ENCODE results near the gene MYCBP2. TPM values are rescaled to one million over a fixed set of nuclear protein-coding genes. Genes with fewer than 3 reads are reported as not detected.

The MYCBP2 gene
- total RNA-seq, 1 experiment from 2014 or later = 53.3 TPM

- Histone ChIP-seq H3K4me2 (ENCODE audit: low read length) (peak overlapping the region; percentile 59), H3K4me1 (ENCODE audit: insufficient read depth, low read length) (peaks cover 29% of the 10 kb centered on the region), H3K9me2 (replicated peaks; ENCODE audit: low read length) (no peaks in the 10 kb centered on the region), H3K4me3 (ENCODE audit: low read length) (no peak overlapping the region), H2AFZ (ENCODE audit: low read length) (no peak overlapping the region), H3F3A (ENCODE audit: low read length, unreplicated experiment) (no peaks in the 10 kb centered on the region), H3K27me3 (ENCODE audit: low read length) (no peaks in the 10 kb centered on the region), H3K27ac (ENCODE audit: low read length) (peak overlapping the region; percentile 88), H3K79me2 (ENCODE audit: low read length) (no peaks in the 10 kb centered on the region), H3K9ac (ENCODE audit: low read length) (peak overlapping the region; percentile 44; the same call in 1 of the 2 replicates), H3K9me3 (ENCODE audit: low read length) (no peaks in the 10 kb centered on the region), H4K20me1 (ENCODE audit: low read length) (no peaks in the 10 kb centered on the region), H3K36me3 (ENCODE audit: low read depth, low read length) (no peaks in the 10 kb centered on the region)
- intact Hi-C loops (cut with micrococcal nuclease) = no loop called here
- peak; percentile 82 for DNase-seq
- no TSS peak for BruUV-seq (replicated peaks)
- POLR2A ChIA-PET (ENCODE audit: unreplicated experiment) = no interaction called here
- no peak for TF ChIP-seq EZH2 (IDR thresholded peaks at IDR 0.05; ENCODE audit: low read length, unreplicated experiment)
- TF ChIP-seq CTCF (conservative IDR thresholded peaks at IDR 0.05; ENCODE audit: low read depth, low read length) = no peak
- no peak for TF ChIP-seq EZH2phosphoT487 (IDR thresholded peaks at IDR 0.05; ENCODE audit: borderline replicate concordance, low read length)
- CTCF ChIA-PET = no interaction called here
- peak; percentile 72 for ATAC-seq
Observed at GRCh38 chr13:77033717-77034302, 293.1 kb downstream of the MYCBP2 start.

GRCh38 chr13:77031656-77032243 lies 295.1 kb downstream of the MYCBP2 start:
- DNase-seq = no peak
- Histone ChIP-seq H3F3A (ENCODE audit: low read length, unreplicated experiment) (no peaks in the 10 kb centered on the region), H4K20me1 (ENCODE audit: low read length) (no peaks in the 10 kb centered on the region), H3K9me2 (replicated peaks; ENCODE audit: low read length) (no peaks in the 10 kb centered on the region), H3K9me3 (ENCODE audit: low read length) (no peaks in the 10 kb centered on the region), H3K4me3 (ENCODE audit: low read length) (no peak overlapping the region), H3K4me2 (ENCODE audit: low read length) (no peak overlapping the region), H3K79me2 (ENCODE audit: low read length) (no peaks in the 10 kb centered on the region), H3K36me3 (ENCODE audit: low read depth, low read length) (no peaks in the 10 kb centered on the region), H3K9ac (ENCODE audit: low read length) (no peak overlapping the region), H2AFZ (ENCODE audit: low read length) (no peak overlapping the region), H3K27ac (ENCODE audit: low read length) (no peak overlapping the region), H3K4me1 (ENCODE audit: insufficient read depth, low read length) (peaks cover 41% of the 10 kb centered on the region), H3K27me3 (ENCODE audit: low read length) (no peaks in the 10 kb centered on the region)
- no peak for ATAC-seq
- intact Hi-C loops (cut with micrococcal nuclease) = no loop called here
- CTCF ChIA-PET = no interaction called here
- POLR2A ChIA-PET (ENCODE audit: unreplicated experiment) = no interaction called here
- no TSS peak for BruUV-seq (replicated peaks)
- TF ChIP-seq CTCF (conservative IDR thresholded peaks at IDR 0.05; ENCODE audit: low read depth, low read length) (no peak), EZH2 (IDR thresholded peaks at IDR 0.05; ENCODE audit: low read length, unreplicated experiment) (no peak), EZH2phosphoT487 (IDR thresholded peaks at IDR 0.05; ENCODE audit: borderline replicate concordance, low read length) (no peak)

- no peak overlapping the region for H3K9ac ChIP-seq (ENCODE audit: low read length)
- no peaks in the 10 kb centered on the region for H3K36me3 ChIP-seq (ENCODE audit: low read depth, low read length)
- no peaks in the 10 kb centered on the region for H3K9me3 ChIP-seq (ENCODE audit: low read length)
- peak overlapping the region; percentile 11; the same call in 1 of the 2 replicates for H3K4me2 ChIP-seq (ENCODE audit: low read length)
- no peak overlapping the region for H3K4me3 ChIP-seq (ENCODE audit: low read length)
- ChIA-PET CTCF (no interaction called here), POLR2A (ENCODE audit: unreplicated experiment) (no interaction called here)
- H3K4me1 ChIP-seq (ENCODE audit: insufficient read depth, low read length) = peaks cover 42% of the 10 kb centered on the region
- TF ChIP-seq EZH2 (IDR thresholded peaks at IDR 0.05; ENCODE audit: low read length, unreplicated experiment) (no peak), EZH2phosphoT487 (IDR thresholded peaks at IDR 0.05; ENCODE audit: borderline replicate concordance, low read length) (no peak), CTCF (conservative IDR thresholded peaks at IDR 0.05; ENCODE audit: low read depth, low read length) (no peak)
- intact Hi-C loops (cut with micrococcal nuclease) = no loop called here
- no peak overlapping the region for H3K27ac ChIP-seq (ENCODE audit: low read length)
- BruUV-seq (replicated peaks) = no TSS peak
- H3F3A ChIP-seq (ENCODE audit: low read length, unreplicated experiment) = no peaks in the 10 kb centered on the region
- DNase-seq = peak; percentile 66
- ATAC-seq = no peak
- H3K79me2 ChIP-seq (ENCODE audit: low read length) = peaks cover 20% of the 10 kb centered on the region
- no peaks in the 10 kb centered on the region for H3K9me2 ChIP-seq (replicated peaks; ENCODE audit: low read length)
- no peaks in the 10 kb centered on the region for H3K27me3 ChIP-seq (ENCODE audit: low read length)
- H2AFZ ChIP-seq (ENCODE audit: low read length) = no peak overlapping the region
- peaks cover 19% of the 10 kb centered on the region for H4K20me1 ChIP-seq (ENCODE audit: low read length)
Observed at GRCh38 chr13:77029436-77029835, 297.5 kb downstream of the MYCBP2 start.
